GM23338 (cell line): Measurements from ENCODE around the gene SCGB2B2. TPM values are rescaled to one million over a fixed set of nuclear protein-coding genes. Genes with fewer than 3 reads are reported as not detected.

Source experiments
- ATAC-seq: fragments of 200-7000 bp; cut with Tn5 transposase; 3 replicates; pipeline ENCODE4 v1.9.1; 2020
- DNase-seq: peaks from one replicate; pipeline ENCODE4 v3.0.0-alpha.2; 2015; ENCODE audit warnings: low spot score
- H2AFZ ChIP-seq: fragments of 200-600 bp; sonication (generic); 2 replicates; pipeline ENCODE4 v1.8.0; 2016; ENCODE audit warnings: antibody characterized with exemption, mild to moderate bottlenecking, moderate library complexity
- H3F3A ChIP-seq: fragments of 200-600 bp; sonication (generic); replicated peaks from 2 replicates; pipeline ENCODE4 v1.8.0; 2017; ENCODE audit warnings: antibody characterized with exemption, mixed run types, low read depth
- H3K27ac ChIP-seq: fragments of 200-600 bp; sonication (generic); 2 replicates; pipeline ENCODE4 v1.6.1; 2016; ENCODE audit warnings: low read depth
- H3K27me3 ChIP-seq: fragments of 200-600 bp; sonication (generic); 2 replicates; pipeline ENCODE4 v1.8.0; 2016; ENCODE audit warnings: mild to moderate bottlenecking, mixed run types, moderate library complexity; ENCODE audit not compliant: insufficient read depth
- H3K36me3 ChIP-seq: fragments of 200-600 bp; sonication (generic); 2 replicates; pipeline ENCODE4 v1.8.0; 2016; ENCODE audit warnings: mild to moderate bottlenecking; ENCODE audit not compliant: insufficient read depth
- H3K4me1 ChIP-seq: fragments of 200-600 bp; sonication (generic); 2 replicates; pipeline ENCODE4 v1.8.0; 2016; ENCODE audit warnings: mild to moderate bottlenecking, moderate library complexity; ENCODE audit not compliant: insufficient read depth
- H3K4me2 ChIP-seq: fragments of 200-600 bp; sonication (generic); 2 replicates; pipeline ENCODE4 v1.7.1; 2017; ENCODE audit warnings: mixed run types
- H3K4me3 ChIP-seq: fragments of 200-600 bp; sonication (generic); 2 replicates; pipeline ENCODE4 v1.6.1; 2016; ENCODE audit warnings: mixed run types
- H3K79me2 ChIP-seq: fragments of 200-600 bp; sonication (generic); replicated peaks from 2 replicates; pipeline ENCODE4 v1.8.0; 2017; ENCODE audit warnings: mild to moderate bottlenecking; ENCODE audit not compliant: insufficient read depth
- H3K9me2 ChIP-seq: fragments of 200-600 bp; sonication (generic); 2 replicates; pipeline ENCODE4 v1.8.0; 2017; ENCODE audit not compliant: insufficient read depth
- H4K20me1 ChIP-seq: fragments of 200-600 bp; sonication (generic); replicated peaks from 2 replicates; pipeline ENCODE4 v1.8.0; 2017; ENCODE audit warnings: mild to moderate bottlenecking; ENCODE audit not compliant: insufficient read depth
- H3K27ac Mint-ChIP-seq: 2 replicates; pipeline ENCODE4 v1.8.0; 2020; ENCODE audit warnings: inconsistent platforms, mild to moderate bottlenecking, moderate library complexity, mixed read lengths
- H3K27me3 Mint-ChIP-seq: 3 replicates; pipeline ENCODE4 v1.8.0; 2022; ENCODE audit warnings: low read depth, mild to moderate bottlenecking, moderate library complexity, mixed read lengths, inconsistent platforms; ENCODE audit not compliant: insufficient read depth, poor library complexity
- H3K36me3 Mint-ChIP-seq: 3 replicates; pipeline ENCODE4 v1.8.0; 2021; ENCODE audit warnings: low read depth, mild to moderate bottlenecking, inconsistent platforms, moderate library complexity, mixed read lengths
- H3K4me1 Mint-ChIP-seq: 3 replicates; pipeline ENCODE4 v1.8.0; 2020; ENCODE audit warnings: mild to moderate bottlenecking, inconsistent platforms, mixed read lengths
- H3K4me3 Mint-ChIP-seq: 3 replicates; pipeline ENCODE4 v1.8.0; 2021; ENCODE audit warnings: moderate library complexity, mild to moderate bottlenecking, inconsistent platforms, mixed read lengths
- H3K9me3 Mint-ChIP-seq: 3 replicates; pipeline ENCODE4 v1.8.0; 2020; ENCODE audit warnings: moderate library complexity, mild to moderate bottlenecking, inconsistent platforms, mixed read lengths
- CREB1 ChIP-seq: fragments of 250-450 bp; sonication (Bioruptor Pico); IDR thresholded peaks from 2 replicates; pipeline ENCODE4 v1.5.0; 2020; ENCODE audit warnings: low read depth, mild to moderate bottlenecking, moderate library complexity
- ETS1 ChIP-seq: IDR thresholded peaks from 2 replicates; pipeline ENCODE4 v1.6.1; 2016; ENCODE audit warnings: antibody characterized with exemption
- EZH2phosphoT487 ChIP-seq: fragments of 200-600 bp; sonication (generic); IDR thresholded peaks from one replicate; pipeline ENCODE4 v1.8.1; 2018; ENCODE audit warnings: antibody characterized with exemption; ENCODE audit not compliant: unreplicated experiment
- JUNB ChIP-seq: IDR thresholded peaks from one replicate; pipeline ENCODE4 v1.6.1; 2016; ENCODE audit warnings: antibody characterized with exemption; ENCODE audit not compliant: unreplicated experiment
- NANOG ChIP-seq: IDR thresholded peaks from 2 replicates; pipeline ENCODE4 v1.6.1; 2016; ENCODE audit warnings: antibody characterized with exemption, borderline replicate concordance
- ZNF114 ChIP-seq: fragments of 250-450 bp; sonication (Bioruptor Pico); IDR thresholded peaks from 2 replicates; pipeline ENCODE4 v1.5.0; 2020; ENCODE audit warnings: mild to moderate bottlenecking, moderate library complexity
- ZNF462 ChIP-seq: fragments of 250-450 bp; sonication (Bioruptor Pico); IDR thresholded peaks from 2 replicates; pipeline ENCODE4 v1.5.0; 2020; ENCODE audit warnings: mild to moderate bottlenecking, moderate library complexity
- polyA plus RNA-seq: library from polyadenylated mRNA; unstranded; fragments of >200 nt; fragmentation: Nextera tagmentation; extraction: Ambion mirVana; gene quantifications from 2 replicates; pipeline ENCODE4 v1.2.1, GENCODE V29; 2016
- total RNA-seq: library from RNA; depleted of rRNA; stranded (reverse); fragments of >200 nt; shearing (Covaris generic); gene quantifications from 2 replicates; pipeline ENCODE4 v1.2.3, GENCODE V29; 2014
- TF ChIP-seq, protein P1 (sequence below), 2 experiments: fragments of 200-600 bp in 1 of 2; sonication (generic) in 1 of 2; conservative IDR thresholded peaks; 2 replicates each; pipeline versions ENCODE4 v1.5.1 to v1.6.1; 2016 to 2017; ENCODE audit warnings: antibody characterized with exemption in 2 of 2, low read depth in 2 of 2, mild to moderate bottlenecking in 2 of 2, moderate library complexity in 1 of 2

The SCGB2B2 gene
- total and polyA plus RNA-seq, 2 experiments from 2014 or later: 0.28 TPM; not detected in 1

DNA sequence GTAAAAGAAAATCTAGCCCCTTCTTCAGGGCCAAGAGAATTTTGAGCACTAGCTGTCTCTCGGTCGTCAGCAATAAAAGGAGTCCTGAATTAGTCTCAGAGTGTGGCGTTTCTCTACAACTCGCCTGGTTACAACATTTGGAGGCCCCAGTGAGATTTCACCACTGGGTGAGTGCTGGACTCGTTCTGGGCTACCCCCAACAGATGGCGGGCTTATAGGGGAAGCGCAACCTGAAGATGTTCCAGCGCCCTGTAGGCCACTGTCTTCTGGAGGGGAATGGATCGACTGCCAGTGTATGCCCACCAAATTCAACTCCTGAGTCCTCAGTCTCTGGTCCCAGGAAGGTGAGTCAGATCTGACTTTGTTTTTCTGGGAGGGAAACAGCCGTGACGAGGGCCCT lies 45.4 kb upstream of the SCGB2B2 start (continued):
- TF ChIP-seq ZNF462 (CRISPR knock-in tag) (no peak), NANOG (no peak), CREB1 (no peak), EZH2phosphoT487 (no peak)

GRCh38 chr19:34715357-34715756 lies 38.4 kb upstream of the SCGB2B2 start:
- Mint-ChIP-seq H3K4me1 (peaks cover 4% of the 10 kb centered on the region; the same call in 2 of the 3 replicates), H3K4me3 (no peak overlapping the region), H3K9me3 (peaks cover 71% of the 10 kb centered on the region), H3K36me3 (peaks cover 21% of the 10 kb centered on the region), H3K27ac (no peak overlapping the region), H3K27me3 (peaks cover 11% of the 10 kb centered on the region)
- Histone ChIP-seq H3K4me2 (no peak overlapping the region), H3K36me3 (peaks cover 7% of the 10 kb centered on the region; the same call in 1 of the 2 replicates), H3K4me3 (no peak overlapping the region), H3F3A (no peaks in the 10 kb centered on the region), H3K9me2 (no peaks in the 10 kb centered on the region), H3K27me3 (no peaks in the 10 kb centered on the region), H3K27ac (no peak overlapping the region), H3K79me2 (no peaks in the 10 kb centered on the region), H3K4me1 (no peaks in the 10 kb centered on the region), H2AFZ (no peak overlapping the region), H4K20me1 (no peaks in the 10 kb centered on the region)
- no peak for DNase-seq
- ATAC-seq: no peak
- TF ChIP-seq ZNF114 (no peak), ETS1 (no peak), NANOG (no peak), JUNB (no peak), CREB1 (no peak)
- TF ChIP-seq, protein P1, sequence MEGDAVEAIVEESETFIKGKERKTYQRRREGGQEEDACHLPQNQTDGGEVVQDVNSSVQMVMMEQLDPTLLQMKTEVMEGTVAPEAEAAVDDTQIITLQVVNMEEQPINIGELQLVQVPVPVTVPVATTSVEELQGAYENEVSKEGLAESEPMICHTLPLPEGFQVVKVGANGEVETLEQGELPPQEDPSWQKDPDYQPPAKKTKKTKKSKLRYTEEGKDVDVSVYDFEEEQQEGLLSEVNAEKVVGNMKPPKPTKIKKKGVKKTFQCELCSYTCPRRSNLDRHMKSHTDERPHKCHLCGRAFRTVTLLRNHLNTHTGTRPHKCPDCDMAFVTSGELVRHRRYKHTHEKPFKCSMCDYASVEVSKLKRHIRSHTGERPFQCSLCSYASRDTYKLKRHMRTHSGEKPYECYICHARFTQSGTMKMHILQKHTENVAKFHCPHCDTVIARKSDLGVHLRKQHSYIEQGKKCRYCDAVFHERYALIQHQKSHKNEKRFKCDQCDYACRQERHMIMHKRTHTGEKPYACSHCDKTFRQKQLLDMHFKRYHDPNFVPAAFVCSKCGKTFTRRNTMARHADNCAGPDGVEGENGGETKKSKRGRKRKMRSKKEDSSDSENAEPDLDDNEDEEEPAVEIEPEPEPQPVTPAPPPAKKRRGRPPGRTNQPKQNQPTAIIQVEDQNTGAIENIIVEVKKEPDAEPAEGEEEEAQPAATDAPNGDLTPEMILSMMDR (conservative IDR thresholded peaks at IDR 0.05; ENCODE audit: low read depth in 2 of 2): no peak
